Ishikawa (cell line): Measurements from ENCODE around the gene NFIB.

Experiments used
- CEBPB ChIP-seq: IDR thresholded peaks from 2 replicates; pipeline ENCODE4 v1.6.1; 2012
- CREB1 ChIP-seq: IDR thresholded peaks from 2 replicates; pipeline ENCODE4 v1.6.1; 2012; ENCODE audit warnings: low read depth
- EGR1 ChIP-seq: IDR thresholded peaks from 2 replicates; pipeline ENCODE4 v1.6.1; 2012
- EP300 ChIP-seq: IDR thresholded peaks from 2 replicates; pipeline ENCODE4 v1.6.1; 2012; ENCODE audit warnings: borderline replicate concordance
- NFIC ChIP-seq: IDR thresholded peaks from 2 replicates; pipeline ENCODE4 v1.6.1; 2012
- RAD21 ChIP-seq: IDR thresholded peaks from 2 replicates; pipeline ENCODE4 v1.6.1; 2012; ENCODE audit warnings: low read depth
- TAF1 ChIP-seq: IDR thresholded peaks from 2 replicates; pipeline ENCODE4 v1.6.1; 2012; ENCODE audit warnings: low read depth, mild to moderate bottlenecking
- TCF12 ChIP-seq: IDR thresholded peaks from 2 replicates; pipeline ENCODE4 v1.6.1; 2012; ENCODE audit warnings: low read depth
- YY1 ChIP-seq: IDR thresholded peaks from 2 replicates; pipeline ENCODE4 v1.6.1; 2012; ENCODE audit warnings: low read depth
- TF ChIP-seq, protein P1 (sequence below): IDR thresholded peaks from 2 replicates; pipeline ENCODE4 v1.6.1; 2012; ENCODE audit warnings: low read depth, mild to moderate bottlenecking
- TF ChIP-seq, protein P2 (sequence below): IDR thresholded peaks from 2 replicates; pipeline ENCODE4 v1.6.1; 2012
- TF ChIP-seq, protein P3 (sequence below): IDR thresholded peaks from 2 replicates; pipeline ENCODE4 v1.6.1; 2012

DNA sequence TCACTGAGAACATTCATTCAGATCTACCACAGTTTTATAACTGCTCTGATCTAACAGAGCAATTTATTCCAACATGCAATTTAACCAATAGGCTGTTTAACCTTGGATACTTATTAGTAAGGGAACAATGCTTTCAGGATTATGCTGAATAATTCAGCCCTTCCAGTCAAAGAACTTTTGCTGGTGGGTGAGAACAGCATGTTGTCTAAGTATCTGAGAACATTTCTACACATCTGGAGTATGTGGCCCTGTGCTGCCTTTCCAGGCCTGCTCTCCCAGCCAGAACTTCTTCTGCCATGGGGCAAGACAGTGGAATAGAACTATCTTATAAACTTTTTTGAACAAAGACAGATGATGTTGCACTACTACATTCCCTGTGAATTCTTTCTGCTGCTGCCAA is 55.8 kb downstream of the NFIB start:
- TF ChIP-seq CEBPB (no peak), EGR1 (no peak), YY1 (no peak), CREB1 (no peak), EP300 (no peak), TCF12 (no peak), NFIC (no peak), TAF1 (no peak), RAD21 (no peak)
- TF ChIP-seq, protein P1, sequence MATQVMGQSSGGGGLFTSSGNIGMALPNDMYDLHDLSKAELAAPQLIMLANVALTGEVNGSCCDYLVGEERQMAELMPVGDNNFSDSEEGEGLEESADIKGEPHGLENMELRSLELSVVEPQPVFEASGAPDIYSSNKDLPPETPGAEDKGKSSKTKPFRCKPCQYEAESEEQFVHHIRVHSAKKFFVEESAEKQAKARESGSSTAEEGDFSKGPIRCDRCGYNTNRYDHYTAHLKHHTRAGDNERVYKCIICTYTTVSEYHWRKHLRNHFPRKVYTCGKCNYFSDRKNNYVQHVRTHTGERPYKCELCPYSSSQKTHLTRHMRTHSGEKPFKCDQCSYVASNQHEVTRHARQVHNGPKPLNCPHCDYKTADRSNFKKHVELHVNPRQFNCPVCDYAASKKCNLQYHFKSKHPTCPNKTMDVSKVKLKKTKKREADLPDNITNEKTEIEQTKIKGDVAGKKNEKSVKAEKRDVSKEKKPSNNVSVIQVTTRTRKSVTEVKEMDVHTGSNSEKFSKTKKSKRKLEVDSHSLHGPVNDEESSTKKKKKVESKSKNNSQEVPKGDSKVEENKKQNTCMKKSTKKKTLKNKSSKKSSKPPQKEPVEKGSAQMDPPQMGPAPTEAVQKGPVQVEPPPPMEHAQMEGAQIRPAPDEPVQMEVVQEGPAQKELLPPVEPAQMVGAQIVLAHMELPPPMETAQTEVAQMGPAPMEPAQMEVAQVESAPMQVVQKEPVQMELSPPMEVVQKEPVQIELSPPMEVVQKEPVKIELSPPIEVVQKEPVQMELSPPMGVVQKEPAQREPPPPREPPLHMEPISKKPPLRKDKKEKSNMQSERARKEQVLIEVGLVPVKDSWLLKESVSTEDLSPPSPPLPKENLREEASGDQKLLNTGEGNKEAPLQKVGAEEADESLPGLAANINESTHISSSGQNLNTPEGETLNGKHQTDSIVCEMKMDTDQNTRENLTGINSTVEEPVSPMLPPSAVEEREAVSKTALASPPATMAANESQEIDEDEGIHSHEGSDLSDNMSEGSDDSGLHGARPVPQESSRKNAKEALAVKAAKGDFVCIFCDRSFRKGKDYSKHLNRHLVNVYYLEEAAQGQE, result no peak
- TF ChIP-seq, protein P2, sequence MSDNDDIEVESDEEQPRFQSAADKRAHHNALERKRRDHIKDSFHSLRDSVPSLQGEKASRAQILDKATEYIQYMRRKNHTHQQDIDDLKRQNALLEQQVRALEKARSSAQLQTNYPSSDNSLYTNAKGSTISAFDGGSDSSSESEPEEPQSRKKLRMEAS, result no peak
- TF ChIP-seq, protein P3, sequence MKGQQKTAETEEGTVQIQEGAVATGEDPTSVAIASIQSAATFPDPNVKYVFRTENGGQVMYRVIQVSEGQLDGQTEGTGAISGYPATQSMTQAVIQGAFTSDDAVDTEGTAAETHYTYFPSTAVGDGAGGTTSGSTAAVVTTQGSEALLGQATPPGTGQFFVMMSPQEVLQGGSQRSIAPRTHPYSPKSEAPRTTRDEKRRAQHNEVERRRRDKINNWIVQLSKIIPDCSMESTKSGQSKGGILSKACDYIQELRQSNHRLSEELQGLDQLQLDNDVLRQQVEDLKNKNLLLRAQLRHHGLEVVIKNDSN, result no peak
